Measurements from ENCODE around the gene PPM1H. TPM values are rescaled to one million over a fixed set of nuclear protein-coding genes. Genes with fewer than 3 reads are reported as not detected.

Gene PPM1H
- polyA plus RNA-seq, 4 donors, result 1.1 to 14.3 (median 3.2) TPM

DNA sequence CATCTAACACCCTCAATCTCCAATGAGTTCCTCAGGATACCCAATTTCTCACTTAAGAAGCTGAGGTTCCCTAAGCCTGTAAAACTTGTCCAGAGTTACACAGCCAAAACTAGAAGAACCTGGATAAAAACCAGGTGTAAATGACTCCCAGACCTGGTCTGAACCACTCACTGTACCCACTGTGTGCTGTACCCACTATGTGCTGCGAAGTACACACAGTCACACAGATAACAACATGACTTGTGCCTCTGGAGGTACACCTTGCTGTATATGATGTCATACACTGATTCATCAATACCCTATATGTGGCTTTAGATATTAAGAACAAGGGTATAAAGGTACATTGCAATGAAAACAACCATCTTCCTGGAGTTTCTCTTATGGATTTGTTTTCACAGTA is 66.1 kb downstream of the PPM1H start:
- Histone ChIP-seq H3K4me3 (ENCODE audit: low read depth in 1 of 3, low read length in 3 of 3) (no peak overlapping the region), H3K27me3 (ENCODE audit: control insufficient read depth in 3 of 3, insufficient read depth in 3 of 3, low read length in 3 of 3) (no peaks in the 10 kb centered on the region), H3K9me3 (ENCODE audit: control insufficient read depth in 2 of 2, insufficient read depth in 1 of 2, low read depth in 1 of 2, low read length in 1 of 2) (no peaks in the 10 kb centered on the region), H3K36me3 (ENCODE audit: control insufficient read depth in 3 of 3, insufficient read depth in 2 of 3, low read depth in 1 of 3, low read length in 3 of 3) (no peaks in the 10 kb centered on the region), H3K4me1 (ENCODE audit: control insufficient read depth in 3 of 3, insufficient read depth in 2 of 3, low read depth in 1 of 3, low read length in 2 of 3) (peaks cover 0 to 9% (median 8%) of the 10 kb centered on the region in 3 donors), H3K27ac (ENCODE audit: low read depth in 1 of 3, low read length in 2 of 3) (no peak overlapping the region)
- FAIRE-seq (no peak), DNase-seq (no peak)
- WGBS, 3 donors, result 80 to 93% (median 84%) methylated on average over 1 of the region's 1 CpG

DNA sequence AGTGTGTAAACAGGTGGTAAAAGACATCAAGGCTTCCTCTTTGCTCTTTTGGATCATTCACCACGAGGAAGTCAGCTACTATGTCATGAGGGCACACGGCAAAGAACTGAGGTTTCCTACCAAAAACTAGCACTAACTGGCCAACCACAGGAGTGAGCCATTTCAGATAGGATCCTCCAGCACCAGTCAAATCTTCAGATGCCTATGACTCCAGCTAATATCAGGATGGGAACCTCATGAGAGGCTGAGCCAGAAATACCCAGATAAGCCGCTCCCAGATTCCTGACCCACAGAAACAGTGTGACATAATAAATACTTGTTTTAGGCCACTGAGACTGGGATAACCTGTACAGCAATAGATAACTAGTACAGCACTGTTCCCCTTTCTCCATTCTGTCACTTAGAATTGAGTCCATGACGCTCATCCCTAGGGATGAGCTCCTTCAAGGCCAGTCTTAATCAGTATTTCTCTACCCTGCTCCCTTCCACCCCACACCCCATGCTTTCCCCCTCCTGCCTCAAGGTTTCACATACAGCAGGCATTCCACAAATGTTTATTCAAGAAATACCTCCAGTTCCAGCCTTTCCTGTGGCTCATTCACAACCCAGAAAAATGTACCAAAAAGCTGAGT is 68.4 kb downstream of the PPM1H start:
- Histone ChIP-seq H3K27me3 (ENCODE audit: control insufficient read depth in 3 of 3, insufficient read depth in 3 of 3, low read length in 3 of 3) (no peaks in the 10 kb centered on the region), H3K4me3 (ENCODE audit: low read depth in 1 of 3, low read length in 3 of 3) (no peak overlapping the region), H3K9me3 (ENCODE audit: control insufficient read depth in 2 of 2, insufficient read depth in 1 of 2, low read depth in 1 of 2, low read length in 1 of 2) (no peaks in the 10 kb centered on the region), H3K36me3 (ENCODE audit: control insufficient read depth in 3 of 3, insufficient read depth in 2 of 3, low read depth in 1 of 3, low read length in 3 of 3) (no peaks in the 10 kb centered on the region), H3K4me1 (ENCODE audit: control insufficient read depth in 3 of 3, insufficient read depth in 2 of 3, low read depth in 1 of 3, low read length in 2 of 3) (peaks cover 0 to 9% (median 0%) of the 10 kb centered on the region in 3 donors), H3K27ac (ENCODE audit: low read depth in 1 of 3, low read length in 2 of 3) (no peak overlapping the region)
- peak; percentile 20 to 27 for DNase-seq
- no peak for FAIRE-seq
- WGBS, 3 donors, result 54 to 62% (median 54%) methylated on average over 4 of the region's 4 CpGs

- Histone ChIP-seq H3K27ac (ENCODE audit: low read depth in 1 of 3, low read length in 2 of 3) (no peak overlapping the region), H3K36me3 (ENCODE audit: control insufficient read depth in 3 of 3, insufficient read depth in 2 of 3, low read depth in 1 of 3, low read length in 3 of 3) (no peaks in the 10 kb centered on the region), H3K9me3 (ENCODE audit: control insufficient read depth in 2 of 2, insufficient read depth in 1 of 2, low read depth in 1 of 2, low read length in 1 of 2) (no peaks in the 10 kb centered on the region), H3K4me1 (ENCODE audit: control insufficient read depth in 3 of 3, insufficient read depth in 2 of 3, low read depth in 1 of 3, low read length in 2 of 3) (peaks cover 0 to 9% (median 0%) of the 10 kb centered on the region in 3 donors), H3K27me3 (ENCODE audit: control insufficient read depth in 3 of 3, insufficient read depth in 3 of 3, low read length in 3 of 3) (no peaks in the 10 kb centered on the region), H3K4me3 (ENCODE audit: low read depth in 1 of 3, low read length in 3 of 3) (no peak overlapping the region)
- WGBS, 3 donors, result 55 to 82% (median 65%) methylated on average over 4 of the region's 4 CpGs
- FAIRE-seq (no peak), DNase-seq (no peak)
Measured at GRCh38 chr12:62865937-62866336, 69.0 kb downstream of the PPM1H start.

- H3K27me3 ChIP-seq (ENCODE audit: control insufficient read depth in 3 of 3, insufficient read depth in 3 of 3, low read length in 3 of 3), result no peaks in the 10 kb centered on the region
Measured at GRCh38 chr12:62865065-62865464, 69.9 kb downstream of the PPM1H start.

GRCh38 chr12:62862259-62862881 is 72.6 kb downstream of the PPM1H start:
- 75 to 98% (median 91%) methylated on average over 2 of the region's 2 CpGs for WGBS, 3 donors
- no peak overlapping the region for H3K4me3 ChIP-seq (ENCODE audit: low read depth in 1 of 3, low read length in 3 of 3)
- no peak overlapping the region for H3K27ac ChIP-seq (ENCODE audit: low read depth in 1 of 3, low read length in 2 of 3)
- FAIRE-seq, result no peak
- no peaks in the 10 kb centered on the region for H3K27me3 ChIP-seq (ENCODE audit: control insufficient read depth in 3 of 3, insufficient read depth in 3 of 3, low read length in 3 of 3)
- peaks cover 0 to 9% (median 0%) of the 10 kb centered on the region in 3 donors for H3K4me1 ChIP-seq (ENCODE audit: control insufficient read depth in 3 of 3, insufficient read depth in 2 of 3, low read depth in 1 of 3, low read length in 2 of 3)
- no peak for DNase-seq
- no peaks in the 10 kb centered on the region for H3K36me3 ChIP-seq (ENCODE audit: control insufficient read depth in 3 of 3, insufficient read depth in 2 of 3, low read depth in 1 of 3, low read length in 3 of 3)
- H3K9me3 ChIP-seq (ENCODE audit: control insufficient read depth in 2 of 2, insufficient read depth in 1 of 2, low read depth in 1 of 2, low read length in 1 of 2), result no peaks in the 10 kb centered on the region

More at GRCh38 chr12:62865065-62865464, 69.9 kb downstream of the PPM1H start:
- Histone ChIP-seq H3K36me3 (ENCODE audit: control insufficient read depth in 3 of 3, insufficient read depth in 2 of 3, low read depth in 1 of 3, low read length in 3 of 3) (no peaks in the 10 kb centered on the region), H3K4me3 (ENCODE audit: low read depth in 1 of 3, low read length in 3 of 3) (no peak overlapping the region), H3K4me1 (ENCODE audit: control insufficient read depth in 3 of 3, insufficient read depth in 2 of 3, low read depth in 1 of 3, low read length in 2 of 3) (peaks cover 0 to 9% (median 0%) of the 10 kb centered on the region in 3 donors), H3K27ac (ENCODE audit: low read depth in 1 of 3, low read length in 2 of 3) (no peak overlapping the region), H3K9me3 (ENCODE audit: control insufficient read depth in 2 of 2, insufficient read depth in 1 of 2, low read depth in 1 of 2, low read length in 1 of 2) (no peaks in the 10 kb centered on the region)
- 73 to 94% (median 76%) methylated on average over 2 of the region's 2 CpGs for WGBS, 3 donors
- DNase-seq, result no peak
- no peak for FAIRE-seq

DNA sequence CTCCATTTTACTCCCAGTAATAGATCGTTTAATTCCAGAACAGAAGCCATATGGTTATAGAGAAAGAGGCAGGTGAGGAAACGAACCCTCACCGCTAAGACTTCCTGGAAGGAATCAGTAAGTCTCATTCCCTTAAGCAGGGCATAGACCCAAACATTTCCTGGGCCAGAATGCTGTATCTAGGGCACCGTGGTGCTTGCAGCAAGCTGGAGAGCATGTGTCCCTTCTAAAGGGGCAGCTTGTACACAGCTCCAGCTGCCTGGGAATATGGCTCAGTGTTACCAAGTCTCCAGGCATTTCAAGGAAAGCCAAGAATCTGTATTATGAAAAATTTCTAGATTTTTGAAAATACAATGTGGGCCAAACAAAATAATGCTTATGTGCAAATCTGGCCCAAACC is 73.4 kb downstream of the PPM1H start:
- DNase-seq (no peak), FAIRE-seq (no peak)
- H3K27me3 ChIP-seq (ENCODE audit: control insufficient read depth in 3 of 3, insufficient read depth in 3 of 3, low read length in 3 of 3), result no peaks in the 10 kb centered on the region
- H3K4me3 ChIP-seq (ENCODE audit: low read depth in 1 of 3, low read length in 3 of 3), result no peak overlapping the region
- no peaks in the 10 kb centered on the region for H3K9me3 ChIP-seq (ENCODE audit: control insufficient read depth in 2 of 2, insufficient read depth in 1 of 2, low read depth in 1 of 2, low read length in 1 of 2)
- H3K36me3 ChIP-seq (ENCODE audit: control insufficient read depth in 3 of 3, insufficient read depth in 2 of 3, low read depth in 1 of 3, low read length in 3 of 3), result no peaks in the 10 kb centered on the region
- peaks cover 0 to 5% (median 0%) of the 10 kb centered on the region in 3 donors for H3K4me1 ChIP-seq (ENCODE audit: control insufficient read depth in 3 of 3, insufficient read depth in 2 of 3, low read depth in 1 of 3, low read length in 2 of 3)
- no peak overlapping the region for H3K27ac ChIP-seq (ENCODE audit: low read depth in 1 of 3, low read length in 2 of 3)
- WGBS, 3 donors, result 72 to 83% (median 72%) methylated on average over 4 of the region's 4 CpGs

DNA sequence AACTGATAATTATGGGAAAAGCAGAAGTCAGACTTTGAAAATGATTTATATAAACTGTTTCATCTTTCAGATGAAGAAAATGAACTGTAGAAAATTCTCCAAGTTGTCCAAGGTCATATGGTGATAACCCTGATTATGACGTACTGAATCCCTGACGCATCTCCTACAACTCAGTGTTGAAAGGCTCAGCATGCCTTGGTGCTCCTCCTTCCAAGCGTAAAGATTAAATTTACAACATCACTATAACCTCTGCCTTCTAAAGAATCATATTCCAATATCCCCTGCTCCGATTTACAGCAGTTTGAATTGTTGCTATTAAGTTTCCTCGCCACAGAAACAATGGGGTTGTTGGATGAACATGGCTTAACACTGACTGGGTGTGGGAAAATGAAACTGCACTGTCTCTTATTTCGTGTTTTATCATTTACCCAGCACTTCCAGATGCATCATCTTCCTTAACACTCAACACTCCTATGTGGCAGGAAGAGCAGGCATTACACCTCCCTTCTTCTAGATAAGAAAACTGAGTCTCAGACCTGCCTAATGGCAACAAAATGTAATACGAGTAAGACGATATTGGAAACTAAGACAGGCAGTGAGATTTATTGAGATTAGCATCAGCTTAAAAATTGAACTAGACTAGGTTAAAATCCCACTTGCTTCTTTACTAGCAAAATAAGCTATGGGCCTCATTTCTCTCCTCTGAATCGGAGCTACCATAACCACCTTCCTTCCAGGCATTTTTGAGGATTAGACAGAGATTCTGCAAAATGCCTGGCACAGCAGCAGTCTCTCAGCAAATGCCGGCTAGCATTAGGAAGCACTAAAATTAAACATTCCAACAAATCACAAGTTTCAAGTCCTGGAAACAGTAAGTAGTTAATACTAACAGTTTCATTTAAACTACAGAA is 74.2 kb downstream of the PPM1H start:
- Histone ChIP-seq H3K4me1 (ENCODE audit: control insufficient read depth in 3 of 3, insufficient read depth in 2 of 3, low read depth in 1 of 3, low read length in 2 of 3) (peaks cover 0 to under 1% (median 0%) of the 10 kb centered on the region in 3 donors), H3K36me3 (ENCODE audit: control insufficient read depth in 3 of 3, insufficient read depth in 2 of 3, low read depth in 1 of 3, low read length in 3 of 3) (no peaks in the 10 kb centered on the region), H3K4me3 (ENCODE audit: low read depth in 1 of 3, low read length in 3 of 3) (no peak overlapping the region), H3K9me3 (ENCODE audit: control insufficient read depth in 2 of 2, insufficient read depth in 1 of 2, low read depth in 1 of 2, low read length in 1 of 2) (no peaks in the 10 kb centered on the region), H3K27ac (ENCODE audit: low read depth in 1 of 3, low read length in 2 of 3) (no peak overlapping the region), H3K27me3 (ENCODE audit: control insufficient read depth in 3 of 3, insufficient read depth in 3 of 3, low read length in 3 of 3) (no peaks in the 10 kb centered on the region)
- DNase-seq (no peak), FAIRE-seq (no peak)
- WGBS, 3 donors, result 81 to 86% (median 85%) methylated on average over 10 of the region's 10 CpGs

- Histone ChIP-seq H3K36me3 (ENCODE audit: control insufficient read depth in 3 of 3, insufficient read depth in 2 of 3, low read depth in 1 of 3, low read length in 3 of 3) (no peaks in the 10 kb centered on the region), H3K27ac (ENCODE audit: low read depth in 1 of 3, low read length in 2 of 3) (no peak overlapping the region), H3K27me3 (ENCODE audit: control insufficient read depth in 3 of 3, insufficient read depth in 3 of 3, low read length in 3 of 3) (no peaks in the 10 kb centered on the region), H3K9me3 (ENCODE audit: control insufficient read depth in 2 of 2, insufficient read depth in 1 of 2, low read depth in 1 of 2, low read length in 1 of 2) (no peaks in the 10 kb centered on the region), H3K4me1 (ENCODE audit: control insufficient read depth in 3 of 3, insufficient read depth in 2 of 3, low read depth in 1 of 3, low read length in 2 of 3) (no peaks in the 10 kb centered on the region), H3K4me3 (ENCODE audit: low read depth in 1 of 3, low read length in 3 of 3) (no peak overlapping the region)
- WGBS, 3 donors, result 71 to 75% (median 74%) methylated on average over 5 of the region's 5 CpGs
- FAIRE-seq (no peak), DNase-seq (no peak)
Measured at GRCh38 chr12:62860020-62860419, 74.9 kb downstream of the PPM1H start.
